Measurements from ENCODE around the gene FAH. TPM values are rescaled to one million over a fixed set of nuclear protein-coding genes. Genes with fewer than 3 reads are reported as not detected.

The FAH gene
- total and polyA plus RNA-seq, 4 donors, result 13.5 to 23.9 (median 20.2) TPM

- Histone ChIP-seq H3K4me1 (ENCODE audit: control insufficient read depth, insufficient read depth, low read length) (no peaks in the 10 kb centered on the region), H3K27me3 (ENCODE audit: control insufficient read depth, insufficient read depth, low read length) (no peaks in the 10 kb centered on the region), H3K27ac (ENCODE audit: low read depth, low read length) (no peak overlapping the region), H3K4me3 (ENCODE audit: low read depth, low read length) (no peak overlapping the region), H3K36me3 (ENCODE audit: control insufficient read depth, insufficient read depth, low read length) (peaks cover 24% of the 10 kb centered on the region), H3K9me3 (ENCODE audit: control insufficient read depth, insufficient read depth, low read length) (no peaks in the 10 kb centered on the region)
- no peak for DNase-seq (ENCODE audit: low read depth in 4 of 6, low spot score in 6 of 6)
- WGBS (ENCODE audit: insufficient coverage), result 100% methylated on average over 1 of the region's 1 CpG
Observed at GRCh38 chr15:80163897-80164296, 11.1 kb downstream of the FAH start.

- DNase-seq (ENCODE audit: low read depth in 4 of 6, low spot score in 6 of 6), result no peak
- no peak overlapping the region for H3K4me3 ChIP-seq (ENCODE audit: low read depth, low read length)
- no peak overlapping the region for H3K27ac ChIP-seq (ENCODE audit: low read depth, low read length)
- no peaks in the 10 kb centered on the region for H3K9me3 ChIP-seq (ENCODE audit: control insufficient read depth, insufficient read depth, low read length)
- 98% methylated on average over 6 of the region's 8 CpGs for WGBS (ENCODE audit: insufficient coverage)
- H3K4me1 ChIP-seq (ENCODE audit: control insufficient read depth, insufficient read depth, low read length), result peaks cover under 1% of the 10 kb centered on the region
- H3K36me3 ChIP-seq (ENCODE audit: control insufficient read depth, insufficient read depth, low read length), result peaks cover 13% of the 10 kb centered on the region
- H3K27me3 ChIP-seq (ENCODE audit: control insufficient read depth, insufficient read depth, low read length), result no peaks in the 10 kb centered on the region
Observed at GRCh38 chr15:80167936-80168335, 15.1 kb downstream of the FAH start.

- Histone ChIP-seq H3K9me3 (ENCODE audit: control insufficient read depth, insufficient read depth, low read length) (no peaks in the 10 kb centered on the region), H3K4me1 (ENCODE audit: control insufficient read depth, insufficient read depth, low read length) (peaks cover 6% of the 10 kb centered on the region), H3K27ac (ENCODE audit: low read depth, low read length) (no peak overlapping the region), H3K36me3 (ENCODE audit: control insufficient read depth, insufficient read depth, low read length) (peaks cover 10% of the 10 kb centered on the region), H3K4me3 (ENCODE audit: low read depth, low read length) (no peak overlapping the region), H3K27me3 (ENCODE audit: control insufficient read depth, insufficient read depth, low read length) (no peaks in the 10 kb centered on the region)
- no peak for DNase-seq (ENCODE audit: low read depth in 4 of 6, low spot score in 6 of 6)
- 65% methylated on average over 2 of the region's 5 CpGs for WGBS (ENCODE audit: insufficient coverage)
Observed at GRCh38 chr15:80168421-80168820, 15.6 kb downstream of the FAH start.

- WGBS (ENCODE audit: insufficient coverage), result 91% methylated on average over 7 of the region's 12 CpGs
- Histone ChIP-seq H3K36me3 (ENCODE audit: control insufficient read depth, insufficient read depth, low read length) (peaks cover 23% of the 10 kb centered on the region), H3K9me3 (ENCODE audit: control insufficient read depth, insufficient read depth, low read length) (no peaks in the 10 kb centered on the region), H3K4me1 (ENCODE audit: control insufficient read depth, insufficient read depth, low read length) (peaks cover 7% of the 10 kb centered on the region), H3K27me3 (ENCODE audit: control insufficient read depth, insufficient read depth, low read length) (no peaks in the 10 kb centered on the region), H3K27ac (ENCODE audit: low read depth, low read length) (no peak overlapping the region), H3K4me3 (ENCODE audit: low read depth, low read length) (no peak overlapping the region)
- DNase-seq (ENCODE audit: low read depth in 4 of 6, low spot score in 6 of 6), result no peak
Observed at GRCh38 chr15:80169768-80170357, 17.1 kb downstream of the FAH start.

GRCh38 chr15:80170596-80170995 lies 17.8 kb downstream of the FAH start:
- H3K36me3 ChIP-seq (ENCODE audit: control insufficient read depth, insufficient read depth, low read length), result peaks cover 30% of the 10 kb centered on the region

GRCh38 chr15:80171787-80172186 lies 19.0 kb downstream of the FAH start:
- Histone ChIP-seq H3K4me3 (ENCODE audit: low read depth, low read length) (no peak overlapping the region), H3K4me1 (ENCODE audit: control insufficient read depth, insufficient read depth, low read length) (peaks cover 7% of the 10 kb centered on the region), H3K27me3 (ENCODE audit: control insufficient read depth, insufficient read depth, low read length) (no peaks in the 10 kb centered on the region), H3K36me3 (ENCODE audit: control insufficient read depth, insufficient read depth, low read length) (peaks cover 37% of the 10 kb centered on the region), H3K27ac (ENCODE audit: low read depth, low read length) (no peak overlapping the region), H3K9me3 (ENCODE audit: control insufficient read depth, insufficient read depth, low read length) (no peaks in the 10 kb centered on the region)
- WGBS (ENCODE audit: insufficient coverage), result 74% methylated on average over 3 of the region's 4 CpGs
- no peak for DNase-seq (ENCODE audit: low read depth in 4 of 6, low spot score in 6 of 6)

More at GRCh38 chr15:80170596-80170995, 17.8 kb downstream of the FAH start:
- H3K4me3 ChIP-seq (ENCODE audit: low read depth, low read length), result no peak overlapping the region
- no peaks in the 10 kb centered on the region for H3K27me3 ChIP-seq (ENCODE audit: control insufficient read depth, insufficient read depth, low read length)
- no CpG with 5 or more reads among the region's 2 CpGs for WGBS (ENCODE audit: insufficient coverage)
- peaks cover 7% of the 10 kb centered on the region for H3K4me1 ChIP-seq (ENCODE audit: control insufficient read depth, insufficient read depth, low read length)
- DNase-seq (ENCODE audit: low read depth in 4 of 6, low spot score in 6 of 6), result no peak
- no peaks in the 10 kb centered on the region for H3K9me3 ChIP-seq (ENCODE audit: control insufficient read depth, insufficient read depth, low read length)
- no peak overlapping the region for H3K27ac ChIP-seq (ENCODE audit: low read depth, low read length)

- WGBS (ENCODE audit: insufficient coverage), result 86% methylated on average over 3 of the region's 8 CpGs
- no peak for DNase-seq (ENCODE audit: low read depth in 4 of 6, low spot score in 6 of 6)
- peaks cover 37% of the 10 kb centered on the region for H3K36me3 ChIP-seq (ENCODE audit: control insufficient read depth, insufficient read depth, low read length)
Observed at GRCh38 chr15:80172401-80172800, 19.6 kb downstream of the FAH start.

GRCh38 chr15:80173022-80173759 lies 20.4 kb downstream of the FAH start:
- 68% methylated on average over 10 of the region's 10 CpGs for WGBS (ENCODE audit: insufficient coverage)
- DNase-seq (ENCODE audit: low read depth in 4 of 6, low spot score in 6 of 6), result peak in 2 of 6 donors; percentile 79 to 85

More at GRCh38 chr15:80172401-80172800, 19.6 kb downstream of the FAH start:
- Histone ChIP-seq H3K4me1 (ENCODE audit: control insufficient read depth, insufficient read depth, low read length) (peaks cover 7% of the 10 kb centered on the region), H3K9me3 (ENCODE audit: control insufficient read depth, insufficient read depth, low read length) (no peaks in the 10 kb centered on the region), H3K27me3 (ENCODE audit: control insufficient read depth, insufficient read depth, low read length) (no peaks in the 10 kb centered on the region), H3K27ac (ENCODE audit: low read depth, low read length) (no peak overlapping the region), H3K4me3 (ENCODE audit: low read depth, low read length) (no peak overlapping the region)

GRCh38 chr15:80174017-80174746 lies 21.4 kb downstream of the FAH start:
- Histone ChIP-seq H3K27ac (ENCODE audit: low read depth, low read length) (no peak overlapping the region), H3K9me3 (ENCODE audit: control insufficient read depth, insufficient read depth, low read length) (no peaks in the 10 kb centered on the region), H3K36me3 (ENCODE audit: control insufficient read depth, insufficient read depth, low read length) (peaks cover 37% of the 10 kb centered on the region), H3K4me1 (ENCODE audit: control insufficient read depth, insufficient read depth, low read length) (peaks cover 7% of the 10 kb centered on the region), H3K4me3 (ENCODE audit: low read depth, low read length) (no peak overlapping the region), H3K27me3 (ENCODE audit: control insufficient read depth, insufficient read depth, low read length) (no peaks in the 10 kb centered on the region)
- DNase-seq (ENCODE audit: low read depth in 4 of 6, low spot score in 6 of 6), result no peak
- WGBS (ENCODE audit: insufficient coverage), result 86% methylated on average over 11 of the region's 11 CpGs

More at GRCh38 chr15:80173022-80173759, 20.4 kb downstream of the FAH start:
- Histone ChIP-seq H3K27me3 (ENCODE audit: control insufficient read depth, insufficient read depth, low read length) (no peaks in the 10 kb centered on the region), H3K36me3 (ENCODE audit: control insufficient read depth, insufficient read depth, low read length) (peaks cover 37% of the 10 kb centered on the region), H3K4me1 (ENCODE audit: control insufficient read depth, insufficient read depth, low read length) (peaks cover 7% of the 10 kb centered on the region), H3K4me3 (ENCODE audit: low read depth, low read length) (no peak overlapping the region), H3K27ac (ENCODE audit: low read depth, low read length) (no peak overlapping the region), H3K9me3 (ENCODE audit: control insufficient read depth, insufficient read depth, low read length) (no peaks in the 10 kb centered on the region)

Measured in spinal cord (tissue), 10 donors.